Activated CD8-positive, alpha-beta T cell treated with anti-CD3 and anti-CD28 coated beads for 36 hours (primary cell): ENCODE results near the gene POLN. TPM values are rescaled to one million over a fixed set of nuclear protein-coding genes. Genes with fewer than 3 reads are reported as not detected.

Experiments used
- ATAC-seq: fragments of 200-7000 bp; cut with Tn5 transposase; one replicate; pipeline ENCODE4 v1.10.0; 2021; ENCODE audit warnings: mild to moderate bottlenecking, moderate library complexity
- CTCF ChIA-PET: fragments of 350-600 bp; sonication (Branson Sonifier 250); formaldehyde crosslinking; loops from one replicate; lab custom pipeline; 2021; ENCODE audit warnings: antibody characterized with exemption; lab: Charles Lee
- POLR2A ChIA-PET: fragments of 350-600 bp; sonication (Branson Sonifier 250); formaldehyde crosslinking; loops from one replicate; lab custom pipeline; 2021; ENCODE audit warnings: antibody characterized with exemption; lab: Charles Lee
- DNase-seq: peaks from one replicate; pipeline ENCODE4 v3.0.0-alpha.2; 2020
- H3K27ac Mint-ChIP-seq: one replicate; pipeline ENCODE4 v1.8.0; 2021; ENCODE audit warnings: mild to moderate bottlenecking, mixed read lengths
- H3K27me3 Mint-ChIP-seq: one replicate; pipeline ENCODE4 v1.8.0; 2021; ENCODE audit warnings: mixed read lengths
- H3K36me3 Mint-ChIP-seq: one replicate; pipeline ENCODE4 v1.8.0; 2021; ENCODE audit warnings: low read depth, mixed read lengths
- H3K4me1 Mint-ChIP-seq: one replicate; pipeline ENCODE4 v1.8.0; 2021; ENCODE audit warnings: low read depth, mixed read lengths
- H3K4me3 Mint-ChIP-seq: one replicate; pipeline ENCODE4 v1.8.0; 2021; ENCODE audit warnings: mild to moderate bottlenecking, moderate library complexity, mixed read lengths
- H3K9me3 Mint-ChIP-seq: one replicate; pipeline ENCODE4 v1.8.0; 2021; ENCODE audit warnings: mixed read lengths
- CTCF ChIP-seq: fragments of 200-600 bp; IDR thresholded peaks from one replicate; pipeline ENCODE4 v1.8.0; 2022; ENCODE audit warnings: antibody characterized with exemption, mild to moderate bottlenecking
- intact Hi-C: fragments of 100-400 bp; cut with micrococcal nuclease; formaldehyde crosslinking; loops from one replicate; pipeline ENCODE4 v1.10.0; 2022
- total RNA-seq, 2 experiments: library from RNA; stranded (reverse); gene quantifications; one replicate each; pipeline ENCODE4 v1.2.3, GENCODE V29; 2021

Gene POLN
- total RNA-seq, 2 experiments from 2014 or later: 2.1 to 2.9 TPM

GRCh38 chr4:2285613-2286381 is 43.9 kb upstream of the POLN start:
- no peak for ATAC-seq
- POLR2A ChIA-PET: interaction anchor here (1.8 kb wide), 1 partner anchor 11 kb away, joined by 5 read pairs; no protein-coding TSS in a partner anchor
- no peak for DNase-seq
- no peak overlapping the region for H3K4me3 Mint-ChIP-seq
- H3K9me3 Mint-ChIP-seq: no peaks in the 10 kb centered on the region
- H3K36me3 Mint-ChIP-seq: no peaks in the 10 kb centered on the region
- intact Hi-C loops: no loop called here
- no peaks in the 10 kb centered on the region for H3K27me3 Mint-ChIP-seq
- CTCF ChIA-PET: no interaction called here
- TF ChIP-seq CTCF: no peak
- no peak overlapping the region for H3K27ac Mint-ChIP-seq
- H3K4me1 Mint-ChIP-seq: peaks cover 46% of the 10 kb centered on the region

GRCh38 chr4:2284934-2285612 is 43.2 kb upstream of the POLN start:
- POLR2A ChIA-PET: interaction anchor here (1.8 kb wide), 1 partner anchor 12 kb away, joined by 5 read pairs; no protein-coding TSS in a partner anchor
- intact Hi-C loops: loop anchor here (5.0 kb wide), 1 partner anchor 127 kb away; no protein-coding TSS in a partner anchor
- TF ChIP-seq CTCF: no peak
- peaks cover 44% of the 10 kb centered on the region for H3K4me1 Mint-ChIP-seq
- CTCF ChIA-PET: no interaction called here
- H3K9me3 Mint-ChIP-seq: no peaks in the 10 kb centered on the region
- H3K27me3 Mint-ChIP-seq: no peaks in the 10 kb centered on the region
- no peak for DNase-seq
- no peak for ATAC-seq
- peak overlapping the region; percentile 34 for H3K27ac Mint-ChIP-seq
- no peaks in the 10 kb centered on the region for H3K36me3 Mint-ChIP-seq
- no peak overlapping the region for H3K4me3 Mint-ChIP-seq

GRCh38 chr4:2284161-2284933 is 42.4 kb upstream of the POLN start:
- Mint-ChIP-seq H3K27me3 (no peaks in the 10 kb centered on the region), H3K4me1 (peaks cover 37% of the 10 kb centered on the region), H3K9me3 (no peaks in the 10 kb centered on the region), H3K4me3 (no peak overlapping the region), H3K36me3 (no peaks in the 10 kb centered on the region), H3K27ac (no peak overlapping the region)
- no peak for TF ChIP-seq CTCF
- POLR2A ChIA-PET: interaction anchor here (1.2 kb wide), 1 partner anchor 10 kb away, joined by 3 read pairs; no protein-coding TSS in a partner anchor
- DNase-seq (no peak), ATAC-seq (no peak)
- intact Hi-C loops: loop anchor here (5.0 kb wide), 1 partner anchor 128 kb away; no protein-coding TSS in a partner anchor
- CTCF ChIA-PET: no interaction called here

- Mint-ChIP-seq H3K27ac (no peak overlapping the region), H3K27me3 (no peaks in the 10 kb centered on the region), H3K4me1 (peaks cover 37% of the 10 kb centered on the region), H3K9me3 (no peaks in the 10 kb centered on the region), H3K36me3 (no peaks in the 10 kb centered on the region), H3K4me3 (no peak overlapping the region)
- TF ChIP-seq CTCF: no peak
- DNase-seq (no peak), ATAC-seq (no peak)
- intact Hi-C loops: loop anchor here (5.0 kb wide), 1 partner anchor 129 kb away; no protein-coding TSS in a partner anchor
- POLR2A ChIA-PET: interaction anchor here (1.2 to 2.0 kb wide), 2 partner anchors 9 to 13 kb away, joined by 3 to 6 read pairs; no protein-coding TSS in a partner anchor
- CTCF ChIA-PET: no interaction called here
Measured at GRCh38 chr4:2283199-2283711, 41.3 kb upstream of the POLN start.
